Erythroblast (primary cell): ENCODE measurements around the gene ECE1.
"Not testable (repeated sequence)": the region's sequence is repeated elsewhere in the genome, so short reads cannot be mapped to it uniquely, and the experiment has no call there.

Source experiments
- GATA1 ChIP-seq: IDR thresholded peaks from 2 replicates; pipeline ENCODE4 v1.6.1; 2011; ENCODE audit warnings: low read depth, mild to moderate bottlenecking, control low read depth, low read length, moderate library complexity
- POLR2A ChIP-seq: IDR thresholded peaks from 2 replicates; pipeline ENCODE4 v1.6.1; 2011; ENCODE audit warnings: mild to moderate bottlenecking, low read length

DNA sequence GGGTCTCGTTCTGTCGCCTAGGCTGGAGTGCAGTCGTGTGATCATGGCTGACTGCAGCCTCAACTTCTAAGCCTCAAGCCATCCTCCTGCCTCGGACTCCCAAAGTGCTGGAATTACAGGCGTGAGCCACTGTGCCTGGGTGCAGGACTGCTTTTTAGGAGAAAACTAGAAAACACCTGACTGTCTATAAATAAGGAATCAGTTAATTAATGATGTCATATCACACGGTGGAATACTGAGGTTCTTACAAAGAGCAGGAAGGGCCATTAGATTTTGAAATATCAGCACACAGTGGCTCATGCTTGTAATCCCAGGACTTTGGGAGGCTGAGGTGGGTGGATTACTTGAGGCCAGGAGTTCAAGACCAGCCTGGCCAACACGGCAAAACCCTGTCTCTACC lies 62.0 kb downstream of the ECE1 start:
- not testable (repeated sequence) for TF ChIP-seq POLR2A, GATA1
